ENCODE results near the gene JUNB.

Gene JUNB

DNA sequence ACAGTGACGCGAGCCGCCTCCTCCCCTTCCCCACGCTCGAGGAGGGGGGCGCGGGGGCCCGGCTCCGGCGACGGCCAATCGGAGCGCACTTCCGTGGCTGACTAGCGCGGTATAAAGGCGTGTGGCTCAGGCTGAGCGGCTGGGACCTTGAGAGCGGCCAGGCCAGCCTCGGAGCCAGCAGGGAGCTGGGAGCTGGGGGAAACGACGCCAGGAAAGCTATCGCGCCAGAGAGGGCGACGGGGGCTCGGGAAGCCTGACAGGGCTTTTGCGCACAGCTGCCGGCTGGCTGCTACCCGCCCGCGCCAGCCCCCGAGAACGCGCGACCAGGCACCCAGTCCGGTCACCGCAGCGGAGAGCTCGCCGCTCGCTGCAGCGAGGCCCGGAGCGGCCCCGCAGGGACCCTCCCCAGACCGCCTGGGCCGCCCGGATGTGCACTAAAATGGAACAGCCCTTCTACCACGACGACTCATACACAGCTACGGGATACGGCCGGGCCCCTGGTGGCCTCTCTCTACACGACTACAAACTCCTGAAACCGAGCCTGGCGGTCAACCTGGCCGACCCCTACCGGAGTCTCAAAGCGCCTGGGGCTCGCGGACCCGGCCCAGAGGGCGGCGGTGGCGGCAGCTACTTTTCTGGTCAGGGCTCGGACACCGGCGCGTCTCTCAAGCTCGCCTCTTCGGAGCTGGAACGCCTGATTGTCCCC is at the start of gene JUNB:
Gene JUNB, plus strand, starts transcription at position 142 of the 706 bp plus-strand sequence. Its CDS starts 286 bp downstream, at position 428.
- peak; percentile 98 for DNase-seq
- ATAC-seq = peak; percentile 33

DNA sequence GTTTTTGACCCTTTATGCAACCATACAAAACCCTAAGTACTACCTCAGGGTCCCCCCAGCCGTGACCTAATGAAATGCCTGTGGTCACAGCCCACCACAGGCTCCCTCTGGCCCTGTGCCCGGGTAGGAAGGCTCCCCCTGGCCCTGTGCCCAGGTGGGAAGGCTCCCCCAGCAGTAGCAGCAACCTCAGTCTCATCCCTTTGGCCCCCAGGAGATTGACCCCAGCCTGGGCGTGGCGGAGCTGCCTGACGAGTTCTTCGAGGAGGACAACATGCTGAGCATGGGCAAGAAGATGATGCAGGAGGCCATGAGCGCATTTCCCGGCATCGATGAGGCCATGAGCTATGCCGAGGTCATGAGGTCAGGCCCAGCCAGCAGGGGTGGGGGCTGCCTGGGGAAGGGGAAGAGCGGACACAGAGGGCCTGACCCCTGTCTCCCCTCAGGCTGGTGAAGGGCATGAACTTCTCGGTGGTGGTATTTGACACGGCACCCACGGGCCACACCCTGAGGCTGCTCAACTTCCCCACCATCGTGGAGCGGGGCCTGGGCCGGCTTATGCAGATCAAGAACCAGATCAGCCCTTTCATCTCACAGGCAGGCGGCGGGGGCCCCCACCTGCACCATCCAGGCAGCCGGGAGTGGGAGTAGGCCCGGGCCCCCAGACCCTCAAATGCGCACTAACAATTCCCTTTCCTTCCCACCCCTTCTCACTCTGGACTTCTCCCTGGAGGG is 46.0 kb upstream of the JUNB start:
- ATAC-seq = no peak
- no peak for DNase-seq

DNA sequence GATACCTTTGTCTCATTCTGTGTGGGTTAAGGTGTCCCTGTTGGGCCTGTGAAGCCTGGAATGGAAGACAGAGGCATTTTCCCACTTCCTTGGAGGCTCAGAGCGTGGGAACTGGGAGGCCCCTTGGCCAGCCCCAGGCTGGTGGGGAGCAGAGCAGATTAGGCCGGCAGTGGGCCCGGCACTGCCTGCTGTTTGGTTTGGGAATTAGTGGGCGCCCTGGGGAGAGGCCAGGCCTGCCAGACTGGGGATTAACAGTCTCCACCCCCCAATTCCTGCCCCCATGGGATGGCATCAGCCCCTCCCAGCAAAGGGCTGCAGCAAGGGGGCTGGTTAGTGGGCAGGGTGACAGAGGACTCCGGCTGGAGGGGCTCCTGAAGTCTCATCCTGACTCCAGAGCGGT is 42.8 kb upstream of the JUNB start:
- ATAC-seq (no peak), DNase-seq (no peak)

DNA sequence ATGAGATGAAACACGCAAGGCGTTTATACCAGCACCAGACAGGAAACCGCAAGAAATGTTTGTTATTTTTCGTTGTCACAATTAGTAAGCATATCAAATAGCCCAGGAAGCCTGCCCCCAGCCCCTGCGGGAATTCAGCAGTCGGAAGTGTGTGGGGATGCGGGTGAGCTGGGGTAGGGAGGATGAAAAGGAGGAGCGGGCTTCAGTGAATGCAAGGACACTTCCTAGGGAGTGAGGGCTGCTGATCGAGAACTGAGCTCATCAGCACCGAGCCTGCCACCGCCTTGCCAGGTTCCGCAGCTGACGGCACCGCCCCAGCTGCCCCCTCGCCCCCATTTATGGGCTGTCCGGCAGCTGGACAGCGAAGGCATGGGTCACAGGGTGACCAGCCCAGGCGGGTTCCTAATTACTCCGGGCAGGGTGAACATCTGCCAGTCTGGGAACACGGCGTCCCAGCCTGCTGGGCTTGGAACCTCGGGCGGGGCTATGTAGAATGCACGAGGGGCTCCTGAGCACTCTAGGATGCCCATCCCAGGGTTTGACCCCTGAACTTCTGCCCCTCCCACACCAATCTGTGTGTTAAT is 41.3 kb upstream of the JUNB start:
- DNase-seq (no peak), ATAC-seq (no peak)

DNA sequence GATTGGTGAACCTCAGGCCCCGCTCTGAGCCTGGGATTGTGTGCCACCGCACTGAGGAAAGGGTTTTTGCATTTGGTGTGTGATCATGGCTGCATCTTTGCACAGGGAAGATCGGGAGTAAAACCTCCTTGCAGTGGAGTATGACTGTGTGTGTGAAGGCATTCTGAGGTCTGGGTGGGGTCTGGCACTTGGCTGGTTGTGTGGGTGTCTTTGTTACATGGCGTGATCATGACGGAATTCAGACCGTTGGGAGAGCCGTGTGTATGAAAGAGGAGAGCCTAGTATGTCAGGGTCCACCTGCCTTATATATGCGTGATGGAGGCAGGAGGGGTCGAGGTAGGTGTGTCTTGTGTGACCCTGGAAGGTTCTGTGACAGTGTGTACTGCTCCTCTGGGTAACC is 40.4 kb upstream of the JUNB start:
- DNase-seq = no peak
- ATAC-seq = no peak

DNA sequence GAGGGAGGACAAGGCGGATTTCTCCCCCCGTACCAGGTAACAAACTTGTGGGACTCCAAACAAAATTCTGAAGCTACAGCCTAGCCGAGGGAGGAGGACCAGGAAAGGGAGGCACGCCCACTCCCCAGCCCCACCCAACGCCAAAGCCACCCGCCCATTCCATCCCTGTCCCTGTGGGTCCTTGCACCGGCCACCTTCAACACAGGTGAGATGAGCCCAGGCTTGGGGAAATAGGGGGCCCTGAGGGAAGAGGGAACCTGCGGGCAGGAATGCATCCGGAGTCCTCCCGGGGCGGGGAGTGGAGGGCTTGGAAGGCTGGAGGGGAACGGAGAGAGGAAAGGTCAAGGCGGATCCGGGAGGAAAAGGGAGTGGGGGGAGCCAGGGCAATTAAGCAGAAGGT is 39.7 kb upstream of the JUNB start, which contains the start of gene BEST2:
Gene BEST2, plus strand, starts transcription at position 157 of the 400 bp plus-strand sequence. CDS start 802 bp downstream, outside the sequence.
- DNase-seq = no peak
- no peak for ATAC-seq

DNA sequence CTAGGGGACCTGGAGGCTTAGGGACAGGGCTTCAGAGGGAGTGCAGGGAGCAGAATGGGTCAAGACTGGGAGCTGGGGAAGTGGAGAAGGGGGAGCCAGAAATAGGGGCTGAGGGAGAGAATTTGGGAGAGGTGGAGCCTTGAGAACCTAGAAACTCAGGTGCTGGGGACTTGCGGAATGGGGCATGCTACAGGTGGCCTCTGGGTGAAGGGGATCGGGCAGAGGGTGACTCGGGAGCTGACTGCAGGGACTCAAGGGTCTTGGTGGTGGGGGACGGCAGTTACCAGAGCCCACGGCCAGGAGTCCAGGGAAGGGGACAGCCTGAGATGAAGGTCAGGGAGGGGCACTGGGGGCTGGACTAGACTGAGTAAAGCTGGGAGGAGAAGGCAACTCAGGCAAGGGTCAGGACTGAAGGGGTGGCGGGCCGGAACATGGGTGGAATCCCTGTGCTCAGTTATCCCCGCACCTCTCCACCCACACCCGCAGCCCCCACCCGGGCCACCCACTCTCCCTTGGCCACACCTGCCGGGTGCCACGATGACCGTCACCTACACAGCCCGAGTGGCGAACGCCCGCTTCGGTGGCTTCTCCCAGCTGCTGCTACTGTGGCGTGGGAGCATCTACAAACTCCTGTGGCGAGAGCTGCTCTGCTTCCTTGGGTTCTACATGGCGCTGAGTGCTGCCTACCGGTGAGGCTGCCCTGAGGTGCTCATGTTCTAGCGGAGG is 39.1 kb upstream of the JUNB start:
- DNase-seq (no peak), ATAC-seq (no peak)

DNA sequence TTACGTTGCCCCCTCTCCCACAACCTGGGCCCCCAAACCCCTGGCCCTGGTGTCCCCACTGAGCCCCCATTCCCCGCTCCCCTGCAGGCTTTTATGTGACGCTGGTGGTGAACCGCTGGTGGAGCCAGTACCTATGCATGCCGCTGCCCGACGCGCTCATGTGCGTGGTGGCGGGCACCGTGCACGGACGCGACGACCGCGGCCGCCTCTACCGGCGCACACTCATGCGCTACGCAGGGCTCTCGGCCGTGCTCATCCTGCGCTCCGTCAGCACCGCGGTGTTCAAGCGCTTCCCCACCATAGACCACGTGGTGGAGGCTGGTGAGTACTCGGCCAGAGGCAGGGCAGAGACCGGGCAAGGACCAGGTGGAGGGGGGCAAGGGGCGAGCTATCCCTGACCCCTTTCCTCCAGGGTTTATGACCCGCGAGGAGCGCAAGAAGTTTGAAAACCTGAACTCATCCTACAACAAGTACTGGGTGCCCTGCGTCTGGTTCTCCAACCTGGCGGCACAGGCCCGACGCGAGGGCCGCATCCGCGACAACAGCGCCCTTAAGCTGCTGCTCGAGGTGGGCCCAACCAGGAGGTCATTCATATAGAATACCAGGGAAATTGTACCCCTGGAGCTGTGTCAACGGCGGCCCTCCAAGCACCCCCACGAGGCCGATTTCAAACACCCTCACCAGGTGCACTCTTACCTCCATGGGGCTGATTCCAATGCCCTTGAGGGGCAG is 36.7 kb upstream of the JUNB start:
- ATAC-seq (no peak), DNase-seq (no peak)

DNA sequence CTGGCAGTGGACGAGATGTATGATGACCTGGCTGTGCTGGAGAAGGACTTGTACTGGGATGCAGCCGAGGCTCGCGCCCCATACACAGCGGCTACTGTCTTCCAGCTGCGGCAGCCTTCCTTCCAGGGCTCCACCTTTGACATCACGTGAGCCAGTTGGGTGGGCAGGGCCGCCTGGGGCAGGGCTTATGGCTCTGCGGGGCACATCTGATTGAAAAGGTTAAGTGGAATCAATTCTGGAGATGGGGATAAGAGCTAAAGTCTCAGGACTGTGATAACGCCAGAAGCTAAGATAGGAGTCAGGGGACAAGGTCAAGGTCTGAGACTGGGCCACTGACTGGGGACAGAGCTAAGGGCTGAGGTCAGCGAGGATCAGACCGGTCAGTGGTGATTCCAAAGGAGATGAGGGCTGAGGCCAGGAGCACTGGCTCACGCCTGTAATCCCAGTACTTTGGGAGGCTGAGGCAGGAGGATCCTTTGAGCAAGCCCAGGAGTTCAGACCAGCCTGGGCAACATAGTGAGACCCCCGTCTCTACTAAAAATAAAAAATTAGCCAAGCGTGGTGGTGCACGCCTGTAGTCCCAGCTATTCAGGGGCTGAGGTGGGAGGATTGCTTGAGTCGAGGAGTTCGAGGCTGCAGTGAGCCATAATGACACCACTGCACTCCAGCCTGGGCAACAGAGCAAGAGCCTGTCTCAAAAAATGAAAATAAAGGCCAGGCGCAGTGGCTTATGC is 35.0 kb upstream of the JUNB start:
- no peak for DNase-seq
- ATAC-seq = no peak

DNA sequence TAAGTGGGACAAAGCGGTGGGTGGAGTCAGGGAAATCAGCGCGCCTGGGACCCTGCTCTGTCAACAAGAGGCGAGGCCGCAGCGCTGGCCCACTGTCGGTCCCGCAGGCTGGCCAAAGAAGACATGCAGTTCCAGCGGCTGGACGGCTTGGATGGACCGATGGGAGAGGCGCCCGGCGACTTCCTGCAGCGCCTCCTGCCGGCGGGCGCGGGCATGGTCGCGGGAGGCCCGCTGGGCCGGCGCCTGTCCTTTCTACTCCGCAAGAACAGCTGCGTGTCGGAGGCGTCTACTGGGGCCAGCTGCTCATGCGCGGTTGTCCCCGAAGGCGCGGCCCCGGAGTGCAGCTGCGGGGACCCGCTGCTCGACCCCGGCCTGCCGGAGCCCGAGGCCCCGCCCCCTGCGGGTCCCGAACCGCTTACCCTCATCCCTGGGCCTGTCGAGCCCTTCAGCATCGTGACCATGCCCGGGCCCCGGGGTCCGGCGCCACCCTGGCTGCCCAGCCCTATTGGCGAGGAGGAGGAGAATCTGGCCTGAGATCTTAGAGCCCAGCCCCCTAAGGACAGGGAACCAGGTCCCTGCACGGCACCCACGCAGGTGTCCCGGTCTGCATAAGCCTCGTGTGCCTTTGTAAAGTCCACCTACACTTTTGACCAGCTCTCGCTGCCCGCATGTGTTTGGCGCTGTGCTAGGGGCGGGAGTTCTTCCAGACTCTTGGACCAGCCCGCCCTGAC is 33.6 kb upstream of the JUNB start:
- peak; percentile 77 for ATAC-seq

DNA sequence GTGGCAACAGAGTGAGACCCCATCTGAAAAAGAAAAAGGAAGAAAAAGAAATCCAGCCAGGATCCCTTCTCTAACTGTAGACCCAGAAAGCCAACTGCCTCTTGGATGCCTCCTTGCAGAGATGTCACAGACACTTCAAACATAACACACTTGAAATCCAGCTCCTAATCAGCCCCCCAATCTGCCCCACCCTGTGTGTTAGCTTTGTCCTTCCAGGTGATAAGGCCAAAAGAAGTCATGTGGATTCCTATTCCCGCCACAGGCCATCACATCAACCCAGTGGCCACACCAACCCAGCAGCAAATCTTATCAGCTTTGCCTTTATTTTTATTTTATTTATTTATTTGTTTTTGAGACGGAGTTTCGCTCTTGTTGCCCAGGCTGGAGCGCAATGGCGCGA is 31.6 kb upstream of the JUNB start:
- no peak for DNase-seq
- ATAC-seq = no peak

More for the DNA sequence above, 33.6 kb upstream of the JUNB start:
- peak; percentile 81 for DNase-seq

DNA sequence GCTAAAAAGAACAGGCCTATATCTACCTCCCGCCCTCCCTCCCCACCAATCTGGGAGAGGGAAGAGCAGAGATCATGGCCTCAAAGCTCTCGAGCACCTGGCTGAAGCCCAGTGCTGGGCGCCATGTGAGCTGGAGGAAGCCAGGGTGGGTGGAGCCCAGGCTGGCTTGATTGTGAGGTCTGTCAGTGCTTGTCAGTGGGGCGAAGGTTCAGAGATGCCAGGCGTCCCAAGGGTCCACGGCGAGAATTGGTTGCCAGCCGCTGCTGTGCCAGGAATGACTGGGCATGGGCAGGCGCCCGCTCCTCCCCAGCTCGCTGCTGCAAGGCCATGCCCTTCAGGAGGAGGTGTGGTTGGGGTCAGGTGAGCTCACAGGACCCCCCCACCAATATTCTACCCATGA is 28.2 kb upstream of the JUNB start:
- ATAC-seq = no peak

DNA sequence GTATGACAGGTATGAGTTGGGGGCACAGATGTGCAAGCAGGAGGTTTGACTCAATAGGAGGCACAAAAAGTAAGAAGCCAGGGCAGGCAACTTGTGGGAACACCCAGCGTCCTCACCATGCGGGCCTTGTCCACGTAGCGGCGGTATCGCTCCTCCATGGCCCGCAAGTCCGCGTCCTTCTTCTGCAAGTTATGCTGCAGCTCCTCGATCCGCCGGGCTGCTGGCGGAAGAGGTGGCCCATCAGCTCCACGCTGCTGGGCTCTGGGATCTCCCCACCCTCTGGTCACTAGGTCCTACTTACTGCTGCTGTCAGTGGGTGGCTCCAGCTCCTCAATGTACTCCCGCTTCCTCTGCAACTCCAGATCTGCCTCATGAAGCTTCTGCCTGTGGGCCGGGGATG is 26.6 kb upstream of the JUNB start:
- no peak for DNase-seq

More for the DNA sequence above, 28.2 kb upstream of the JUNB start:
- DNase-seq = no peak

DNA sequence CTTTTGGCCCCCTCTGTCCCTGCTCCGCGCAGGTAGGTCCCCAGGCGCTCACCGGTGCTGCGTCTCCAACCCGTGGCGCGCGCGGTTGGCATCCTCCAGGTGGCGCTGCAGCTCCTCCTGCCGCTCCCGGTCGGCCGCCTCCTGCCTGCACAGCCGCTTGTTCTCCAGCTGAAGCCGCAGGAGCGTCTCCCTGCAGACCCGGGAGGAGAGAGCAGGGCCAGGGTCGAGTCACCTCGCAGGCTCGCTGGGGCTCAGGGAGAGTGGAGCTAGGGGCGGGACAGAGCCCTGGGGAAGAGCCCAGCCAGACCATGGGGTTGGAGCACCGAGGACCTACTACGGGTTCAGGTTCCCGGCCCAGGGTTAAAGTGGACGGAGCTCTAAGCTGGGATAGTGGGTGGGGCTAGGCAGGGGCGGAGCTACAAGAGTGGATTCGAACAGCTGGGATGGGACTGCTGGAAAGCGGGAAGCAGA is 25.2 kb upstream of the JUNB start:
- no peak for DNase-seq

More for the DNA sequence above, 26.6 kb upstream of the JUNB start:
- ATAC-seq = no peak

DNA sequence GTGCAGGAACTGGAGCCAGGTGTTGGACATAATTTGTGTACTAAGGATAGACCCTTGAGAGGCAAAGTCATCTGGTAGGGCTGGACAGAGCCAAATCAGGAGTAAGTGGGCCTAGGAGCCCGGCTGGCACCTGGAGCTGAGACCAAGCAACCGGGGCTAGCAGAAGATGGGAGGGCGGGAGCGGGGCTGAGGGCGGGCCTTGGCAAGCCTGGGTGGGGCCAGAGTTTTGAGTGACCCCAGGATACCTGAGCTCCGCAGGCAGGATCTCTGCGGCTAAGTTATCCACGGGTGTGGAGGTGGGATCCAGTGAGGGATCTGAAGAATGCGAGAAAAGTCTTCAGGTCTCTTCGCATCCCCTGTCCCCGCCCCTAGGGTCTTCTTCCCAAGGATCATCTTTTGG is 24.1 kb upstream of the JUNB start:
- no peak for DNase-seq
- ATAC-seq = no peak

More for the DNA sequence above, 25.2 kb upstream of the JUNB start:
- no peak for ATAC-seq

DNA sequence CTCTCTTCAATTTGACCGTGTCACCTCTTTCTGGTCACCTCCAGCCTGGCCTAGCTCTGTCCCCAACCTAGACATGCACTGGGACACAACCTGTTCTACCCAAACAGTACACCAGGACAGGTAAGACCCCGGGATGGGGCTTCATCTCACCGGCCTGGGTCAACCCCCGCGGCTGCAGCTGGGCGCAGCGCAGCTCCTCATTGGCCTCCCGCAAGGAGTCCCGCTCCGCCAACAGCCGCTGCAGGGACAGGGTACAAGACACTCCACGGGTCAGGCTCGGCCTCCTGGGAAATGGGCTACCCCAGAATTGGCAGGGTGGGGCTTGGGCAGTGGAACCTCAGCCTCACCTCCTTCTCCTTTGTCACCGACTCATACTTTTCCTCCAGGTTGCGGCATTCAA is 23.6 kb upstream of the JUNB start:
- ATAC-seq = no peak
- DNase-seq = no peak

DNA sequence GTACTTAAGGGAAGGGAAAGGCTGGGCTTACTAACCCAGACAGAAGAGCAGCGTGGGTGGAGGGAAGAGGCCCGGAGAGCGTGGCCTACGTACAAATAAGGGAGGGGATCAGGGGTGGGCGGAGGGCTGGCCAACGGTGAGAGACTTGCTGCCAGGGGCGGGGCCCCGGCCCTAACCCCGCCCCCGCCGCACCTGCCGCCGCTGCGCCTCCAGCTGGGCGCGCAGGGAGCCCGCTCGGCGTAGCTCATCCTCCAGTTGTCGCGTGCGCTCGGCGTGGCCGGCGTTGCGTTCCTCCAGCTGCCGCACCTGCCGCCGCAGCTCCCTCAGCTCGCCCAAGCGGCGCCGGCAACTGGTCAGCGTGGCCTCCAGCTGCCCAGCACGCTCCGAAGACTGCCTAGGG is 21.6 kb upstream of the JUNB start:
- ATAC-seq (peak; percentile 53), DNase-seq (peak; percentile 55)

DNA sequence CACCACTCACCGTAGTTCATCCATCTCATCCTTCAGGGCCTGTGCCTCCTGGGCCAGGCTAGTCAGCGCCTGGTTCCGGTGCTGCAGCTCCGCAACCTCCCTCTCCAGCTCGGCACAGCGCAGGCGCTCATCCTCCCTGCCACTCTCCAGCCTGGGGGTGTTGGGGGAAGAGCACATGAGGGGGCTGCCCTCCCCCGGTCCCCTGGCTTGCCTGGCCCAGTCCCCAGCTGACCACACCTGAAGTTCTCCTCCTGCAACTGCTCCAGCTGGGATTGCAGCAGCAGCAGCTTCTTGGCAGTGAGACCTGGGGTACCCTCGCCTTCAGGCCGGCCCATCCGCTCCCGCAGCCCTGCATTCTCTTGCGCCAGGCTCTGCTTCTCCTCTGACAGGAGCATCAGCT is 20.4 kb upstream of the JUNB start:
- no peak for DNase-seq

DNA sequence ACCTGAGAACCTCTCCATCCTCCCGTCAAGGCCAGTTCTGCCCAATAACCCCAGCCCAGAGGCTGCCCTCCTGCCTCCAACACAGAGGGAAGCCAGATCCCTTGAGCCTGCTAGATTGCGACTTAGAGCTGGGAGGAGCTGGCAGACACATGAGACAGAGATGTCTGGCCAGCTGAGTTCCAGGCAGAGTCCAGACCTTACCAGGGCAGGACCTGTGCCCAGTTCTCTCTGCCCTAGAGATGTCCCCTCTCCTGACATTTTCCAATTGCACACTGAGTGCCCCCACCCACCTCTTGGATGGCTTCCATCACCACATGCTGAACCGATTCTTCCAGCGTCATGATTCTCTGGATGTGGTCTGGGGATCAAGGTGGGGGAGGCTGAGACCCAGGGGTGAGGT is 19.0 kb upstream of the JUNB start:
- ATAC-seq (no peak), DNase-seq (no peak)

More for the DNA sequence above, 20.4 kb upstream of the JUNB start:
- no peak for ATAC-seq

DNA sequence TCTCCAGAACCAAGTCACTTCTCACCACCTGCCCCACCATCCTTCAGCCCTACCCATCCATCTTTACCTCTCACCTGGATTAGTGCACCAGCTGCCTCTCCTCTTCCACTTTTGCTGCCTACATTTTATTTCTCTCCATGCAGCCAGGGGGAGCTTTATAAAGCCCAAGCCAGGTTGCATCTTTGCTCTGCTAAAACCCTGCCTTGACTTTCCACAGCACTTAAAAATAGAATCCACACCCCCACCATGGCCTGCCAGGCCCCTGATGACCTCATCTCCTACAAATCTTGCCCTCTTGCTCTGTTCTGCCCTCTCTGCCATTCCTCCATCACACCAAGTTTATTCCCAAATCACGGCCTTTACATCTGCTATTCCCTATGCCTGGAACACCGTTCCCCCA is 17.7 kb upstream of the JUNB start:
- ATAC-seq (no peak), DNase-seq (no peak)

All from stimulated activated naive CD8-positive, alpha-beta T cell treated with anti-CD3 and anti-CD28 coated beads, Interleukin-15, Interleukin-2, amounts not matched to agents 100 U/mL and 50 U/mL, for 24 hours (primary cell).